NCI-H748 (cell line): ENCODE data around the gene CYB561D1.

Experiments used
- DNase-seq: peaks from one replicate; lab custom pipeline; 2025; ENCODE audit not compliant: unreplicated experiment; lab: John Stamatoyannopoulos, UW

The CYB561D1 gene

DNA sequence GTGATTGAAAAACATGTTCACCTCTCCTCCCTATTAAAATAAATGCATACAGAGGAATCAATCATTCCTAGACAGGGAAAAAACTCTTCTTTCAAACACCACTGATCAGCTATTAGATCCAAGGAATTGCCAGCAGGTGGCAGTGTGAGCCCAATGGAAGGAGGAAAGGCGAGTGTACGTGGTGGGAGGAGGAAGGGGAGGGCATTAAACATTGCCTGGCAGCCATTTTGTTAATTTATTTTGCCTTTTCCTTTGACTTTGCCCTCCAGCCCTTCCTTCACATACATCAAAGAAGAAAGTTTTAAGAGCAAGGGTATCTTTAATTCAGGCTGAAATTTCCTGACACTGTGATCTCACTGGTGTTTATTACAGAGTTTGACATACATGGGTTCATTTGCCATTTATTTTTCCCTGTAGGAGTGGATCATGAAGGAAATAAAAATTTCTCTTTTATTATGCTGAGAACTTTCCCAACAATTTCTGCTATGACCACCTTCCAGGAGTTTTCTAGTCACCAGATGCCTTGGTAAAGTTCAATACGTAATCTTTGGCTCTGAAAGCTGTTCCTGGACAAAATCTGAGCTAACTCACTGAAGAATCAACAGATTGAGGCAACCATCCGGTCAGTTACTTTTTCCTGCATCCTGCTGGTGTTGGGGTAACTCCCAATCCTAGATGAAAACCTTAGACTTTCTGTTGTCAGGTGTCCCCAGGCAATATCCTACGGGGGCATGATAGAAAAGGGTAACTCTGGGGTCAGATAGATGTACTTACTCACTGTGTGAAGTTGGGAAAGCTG lies 52.6 kb downstream of the CYB561D1 start:
- DNase-seq: peak; percentile 91

DNA sequence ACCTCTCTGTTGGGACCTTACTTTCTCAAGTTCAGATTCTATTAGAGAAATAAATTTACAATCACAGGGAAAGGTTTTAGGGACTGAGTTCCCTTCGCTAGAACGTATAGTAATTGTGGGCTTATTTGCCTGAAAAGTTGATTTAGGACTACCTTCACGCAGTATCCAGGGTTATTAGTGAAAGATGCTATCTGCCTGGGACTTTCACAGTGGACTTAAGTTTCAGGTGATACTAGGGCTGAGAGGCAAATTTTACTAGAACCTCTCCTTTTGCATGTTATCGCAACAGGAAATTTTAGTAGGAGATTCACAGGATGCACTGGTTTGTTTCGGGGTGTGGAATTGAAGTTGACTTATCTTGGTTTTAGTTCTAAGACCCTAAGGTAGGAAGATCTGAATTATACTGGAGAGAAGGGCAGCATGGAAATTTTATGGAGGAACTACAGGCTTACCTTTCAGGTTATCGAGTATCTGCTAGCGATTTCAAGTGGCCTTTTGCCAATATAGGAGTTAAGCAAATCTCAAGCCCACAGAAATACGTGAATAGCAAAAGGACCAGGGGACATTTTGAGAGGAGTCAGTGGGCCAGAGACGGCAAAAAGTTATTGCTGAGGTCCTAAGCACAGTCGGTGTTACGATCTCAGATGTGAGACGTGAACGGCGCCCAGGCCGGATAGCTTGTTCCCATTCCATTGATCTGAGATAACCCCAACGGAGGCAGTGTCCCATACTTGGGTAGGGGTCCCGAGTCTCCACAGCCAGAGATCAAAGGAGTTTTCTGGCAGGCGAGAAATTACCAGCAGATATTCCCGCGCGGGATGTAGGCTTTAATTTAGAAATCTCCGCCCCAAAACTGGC lies 53.8 kb downstream of the CYB561D1 start:
- peak; percentile 36 for DNase-seq

DNA sequence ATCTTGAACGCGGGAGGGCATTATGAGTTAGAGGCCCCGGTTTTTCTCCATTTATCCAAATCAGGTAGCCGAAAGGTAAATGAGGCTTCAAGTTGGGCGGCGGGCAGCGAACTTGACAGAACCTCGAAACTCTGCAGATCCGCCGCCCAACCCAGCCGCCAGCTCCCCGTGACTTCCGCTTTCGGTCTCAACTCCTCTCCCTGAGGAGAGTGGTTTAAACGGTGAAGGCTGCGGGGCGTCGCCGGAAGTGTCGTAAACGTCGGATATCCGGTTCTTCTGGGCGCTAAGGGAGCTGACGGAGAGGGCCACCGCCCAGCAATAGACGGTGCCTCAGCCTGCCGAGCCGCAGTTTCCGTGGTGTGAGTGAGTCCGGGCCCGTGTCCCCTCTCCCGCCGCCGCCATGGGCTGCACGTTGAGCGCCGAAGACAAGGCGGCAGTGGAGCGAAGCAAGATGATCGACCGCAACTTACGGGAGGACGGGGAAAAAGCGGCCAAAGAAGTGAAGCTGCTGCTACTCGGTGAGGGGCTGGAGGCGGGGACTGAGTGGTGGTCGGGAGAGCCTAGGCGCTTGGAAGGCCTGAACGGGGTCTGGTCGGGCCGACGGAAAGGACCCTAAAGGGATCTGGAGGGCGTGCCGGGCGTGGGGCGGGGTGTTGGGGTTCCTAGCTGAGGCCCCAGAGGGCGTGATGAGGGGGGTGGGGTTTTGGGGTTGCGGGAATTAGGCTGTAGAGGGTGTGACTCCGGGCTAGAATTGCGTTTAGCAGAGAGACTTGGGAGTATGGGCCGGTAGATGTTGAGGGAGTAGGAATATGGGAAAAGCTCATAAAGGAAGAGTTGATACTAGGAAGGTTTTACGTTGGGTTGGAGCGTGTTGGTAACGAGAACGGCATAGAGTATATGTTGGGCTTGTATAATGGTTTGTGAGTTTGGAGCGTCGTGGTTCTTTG lies 54.7 kb downstream of the CYB561D1 start, which contains the start of gene GNAI3:
GNAI3 (plus strand) TSS at position 295 of the 947 bp plus-strand sequence; CDS start at position 401, 106 bp downstream.
- peak; percentile 96 for DNase-seq
